GM20000 (cell line): ENCODE measurements around the gene OSBPL10.

Experiments used
- DNase-seq: peaks from one replicate; pipeline ENCODE4 v3.0.0; 2012; ENCODE audit warnings: low spot score
- CTCF ChIP-seq: IDR thresholded peaks from 2 replicates; pipeline ENCODE4 v1.5.1; 2012; ENCODE audit warnings: mild to moderate bottlenecking, control low read depth; ENCODE audit errors: extremely low read depth, missing control alignments

Gene OSBPL10

GRCh38 chr3:31779514-31779913 is 201.5 kb downstream of the OSBPL10 start:
- TF ChIP-seq CTCF, result no peak
- DNase-seq, result no peak

- no peak for TF ChIP-seq CTCF
- no peak for DNase-seq
Observed at GRCh38 chr3:31777887-31778286, 203.2 kb downstream of the OSBPL10 start.

- DNase-seq, result no peak
- TF ChIP-seq CTCF, result no peak
Observed at GRCh38 chr3:31777092-31777491, 204.0 kb downstream of the OSBPL10 start.

GRCh38 chr3:31776016-31776415 is 205.0 kb downstream of the OSBPL10 start:
- no peak for TF ChIP-seq CTCF
- DNase-seq, result no peak

- no peak for DNase-seq
Observed at GRCh38 chr3:31775383-31775782, 205.7 kb downstream of the OSBPL10 start.

GRCh38 chr3:31772758-31773473 is 208.1 kb downstream of the OSBPL10 start:
- DNase-seq, result no peak
- no peak for TF ChIP-seq CTCF

More at GRCh38 chr3:31775383-31775782, 205.7 kb downstream of the OSBPL10 start:
- TF ChIP-seq CTCF, result no peak

GRCh38 chr3:31772272-31772671 is 208.8 kb downstream of the OSBPL10 start:
- DNase-seq, result no peak
- no peak for TF ChIP-seq CTCF
